Neuronal stem cell (in vitro differentiated cells): ENCODE measurements around the gene SLC25A48. TPM values are rescaled to one million over a fixed set of nuclear protein-coding genes. Genes with fewer than 3 reads are reported as not detected.

ENCODE experiments used
- small RNA-seq: library from polyadenylated mRNA; stranded (forward); fragments of <200 nt; extraction: miRNeasy Mini kit (QIAGEN cat#:217004); gene quantifications from one replicate; pipeline ENCODE3, GENCODE V24; 2013; ENCODE audit not compliant: insufficient read depth

The SLC25A48 gene

Small RNA genes within 50 kb of the gene (small RNA-seq; reads per million reads assigned to genes)
- not detected for gene MIR5692C1
